Fibroblast of lung (primary cell): ENCODE results near the gene OR10G8. TPM values are rescaled to one million over a fixed set of nuclear protein-coding genes. Genes with fewer than 3 reads are reported as not detected.

ENCODE experiments used
- DNase-seq, 2 donors: peaks; one replicate each; pipeline versions ENCODE4 v3.0.0 to v3.0.0-alpha.2; 2010; ENCODE audit warnings: low read depth in 2 of 2
- H2AFZ ChIP-seq: 2 replicates; pipeline ENCODE4 v1.5.1; 2012; ENCODE audit warnings: low read length, control low read depth, inconsistent platforms
- H3K27ac ChIP-seq: 2 replicates; pipeline ENCODE4 v1.5.1; 2011; ENCODE audit warnings: low read length, control low read depth; ENCODE audit not compliant: insufficient read depth
- H3K27me3 ChIP-seq: 2 replicates; pipeline ENCODE4 v1.5.1; 2011; ENCODE audit warnings: mild to moderate bottlenecking, low read length; ENCODE audit not compliant: control insufficient read depth, insufficient read depth
- H3K36me3 ChIP-seq: 2 replicates; pipeline ENCODE4 v1.5.1; 2011; ENCODE audit warnings: low read length; ENCODE audit not compliant: control insufficient read depth, insufficient read depth
- H3K4me1 ChIP-seq: 2 replicates; pipeline ENCODE4 v1.5.1; 2011; ENCODE audit warnings: low read length; ENCODE audit not compliant: control insufficient read depth, insufficient read depth; ENCODE audit errors: extremely low read depth
- H3K4me2 ChIP-seq: 2 replicates; pipeline ENCODE4 v1.5.1; 2011; ENCODE audit warnings: low read length, control low read depth; ENCODE audit not compliant: insufficient read depth; ENCODE audit errors: extremely low read depth
- H3K4me3 ChIP-seq, 4 experiments: fragments of 200-600 bp in 1 of 4; sonication (generic) in 1 of 4; replicated peaks in 1 of 4; 2 replicates each; pipeline ENCODE4 v1.5.1; 2011 to 2016; ENCODE audit warnings: low read length in 4 of 4, low read depth in 3 of 4, mild to moderate bottlenecking in 3 of 4, control low read depth in 2 of 4, inconsistent platforms in 1 of 4, mixed read lengths in 1 of 4; ENCODE audit not compliant: insufficient read depth in 1 of 4; ENCODE audit errors: control extremely low read depth in 1 of 4
- H3K79me2 ChIP-seq: 2 replicates; pipeline ENCODE4 v1.5.1; 2012; ENCODE audit warnings: mild to moderate bottlenecking, low read length, inconsistent platforms; ENCODE audit not compliant: control insufficient read depth, insufficient read depth
- H3K9ac ChIP-seq: 2 replicates; pipeline ENCODE4 v1.5.1; 2011; ENCODE audit warnings: mild to moderate bottlenecking, low read length, control low read depth; ENCODE audit not compliant: insufficient read depth
- H3K9me3 ChIP-seq: 2 replicates; pipeline ENCODE4 v1.5.1; 2012; ENCODE audit warnings: low read depth, low read length; ENCODE audit not compliant: control insufficient read depth, insufficient read depth
- H4K20me1 ChIP-seq: 2 replicates; pipeline ENCODE4 v1.5.1; 2011; ENCODE audit warnings: low read length; ENCODE audit not compliant: control insufficient read depth, insufficient read depth; ENCODE audit errors: extremely low read depth
- EZH2 ChIP-seq: IDR thresholded peaks from 2 replicates; pipeline ENCODE4 v1.5.1; 2012; ENCODE audit warnings: low read length, control low read depth, mild to moderate bottlenecking; ENCODE audit errors: missing control alignments
- polyA minus RNA-seq: library from RNA; depleted of rRNA, polyadenylated mRNA; stranded (reverse); fragments of >200 nt; gene quantifications from 2 replicates; pipeline ENCODE4 v1.2.3, GENCODE V29; 2011; ENCODE audit warnings: low replicate concordance
- polyA plus RNA-seq, 2 donors: library from polyadenylated mRNA; depleted of rRNA in 1 of 2; stranded (reverse) in 1 of 2; unstranded in 1 of 2; fragments of >200 nt; gene quantifications; 2 replicates each; pipeline ENCODE4 v1.2.1, GENCODE V29; 2011 to 2012; ENCODE audit warnings: missing spikeins in 1 of 2
- total RNA-seq: library from RNA; depleted of rRNA; stranded (reverse); fragments of >200 nt; gene quantifications from 2 replicates; pipeline ENCODE4 v1.2.1, GENCODE V29; 2014
- TF ChIP-seq, protein P1 (sequence below), 2 donors: IDR thresholded peaks in 1 of 2; conservative IDR thresholded peaks in 1 of 2; 1 replicate in 1 of 2; 2 replicates in 1 of 2; pipeline ENCODE4 v1.5.1; 2011 to 2012; ENCODE audit warnings: low read length in 2 of 2, control low read depth in 1 of 2, inconsistent platforms in 1 of 2, low read depth in 1 of 2, mild to moderate bottlenecking in 1 of 2

OR10G8 gene, protein sequence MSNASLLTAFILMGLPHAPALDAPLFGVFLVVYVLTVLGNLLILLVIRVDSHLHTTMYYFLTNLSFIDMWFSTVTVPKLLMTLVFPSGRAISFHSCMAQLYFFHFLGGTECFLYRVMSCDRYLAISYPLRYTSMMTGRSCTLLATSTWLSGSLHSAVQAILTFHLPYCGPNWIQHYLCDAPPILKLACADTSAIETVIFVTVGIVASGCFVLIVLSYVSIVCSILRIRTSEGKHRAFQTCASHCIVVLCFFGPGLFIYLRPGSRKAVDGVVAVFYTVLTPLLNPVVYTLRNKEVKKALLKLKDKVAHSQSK
- total RNA-seq (not detected in 2 replicates), polyA plus RNA-seq (not detected in 2 replicates), polyA minus RNA-seq (not detected in 2 replicates)
- not detected in 2 replicates for polyA plus RNA-seq (2012)

DNA sequence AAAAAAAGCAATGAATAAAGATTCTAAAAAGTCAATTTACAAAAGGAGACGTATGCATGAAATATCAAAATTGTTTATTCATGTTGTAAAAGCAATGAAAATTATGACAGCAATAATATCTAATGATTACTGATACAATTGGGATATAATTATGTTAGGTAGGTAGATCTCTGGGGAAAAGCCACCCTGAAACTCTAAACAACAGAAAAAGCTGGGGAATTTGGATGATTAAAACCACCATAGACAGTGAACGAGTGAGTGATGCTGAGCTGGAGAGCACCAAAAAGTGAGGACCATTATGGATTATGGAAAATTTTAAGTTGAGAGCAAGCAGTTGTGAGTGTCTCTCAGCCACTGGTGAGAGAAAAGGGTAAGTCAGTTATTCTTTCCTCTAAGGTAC is at the start of gene OR10G8:
TSS of gene OR10G8 (plus strand) at position 301 of the 400 bp plus-strand sequence. CDS start 2,825 bp downstream, outside the sequence.
- Histone ChIP-seq H4K20me1 (no peaks in the 10 kb centered on the region), H3K36me3 (no peaks in the 10 kb centered on the region), H3K4me3 (no peak within 1 kb of the TSS), H3K79me2 (no peaks in the 10 kb centered on the region), H3K27me3 (no peaks in the 10 kb centered on the region), H3K9me3 (no peaks in the 10 kb centered on the region), H2AFZ (no peak within 1 kb of the TSS), H3K4me2 (no peak within 1 kb of the TSS), H3K9ac (no peak within 1 kb of the TSS), H3K4me1 (no peaks in the 10 kb centered on the region), H3K27ac (no peak within 1 kb of the TSS)
- DNase-seq = no peak
- TF ChIP-seq EZH2 = no peak
- TF ChIP-seq, protein P1, sequence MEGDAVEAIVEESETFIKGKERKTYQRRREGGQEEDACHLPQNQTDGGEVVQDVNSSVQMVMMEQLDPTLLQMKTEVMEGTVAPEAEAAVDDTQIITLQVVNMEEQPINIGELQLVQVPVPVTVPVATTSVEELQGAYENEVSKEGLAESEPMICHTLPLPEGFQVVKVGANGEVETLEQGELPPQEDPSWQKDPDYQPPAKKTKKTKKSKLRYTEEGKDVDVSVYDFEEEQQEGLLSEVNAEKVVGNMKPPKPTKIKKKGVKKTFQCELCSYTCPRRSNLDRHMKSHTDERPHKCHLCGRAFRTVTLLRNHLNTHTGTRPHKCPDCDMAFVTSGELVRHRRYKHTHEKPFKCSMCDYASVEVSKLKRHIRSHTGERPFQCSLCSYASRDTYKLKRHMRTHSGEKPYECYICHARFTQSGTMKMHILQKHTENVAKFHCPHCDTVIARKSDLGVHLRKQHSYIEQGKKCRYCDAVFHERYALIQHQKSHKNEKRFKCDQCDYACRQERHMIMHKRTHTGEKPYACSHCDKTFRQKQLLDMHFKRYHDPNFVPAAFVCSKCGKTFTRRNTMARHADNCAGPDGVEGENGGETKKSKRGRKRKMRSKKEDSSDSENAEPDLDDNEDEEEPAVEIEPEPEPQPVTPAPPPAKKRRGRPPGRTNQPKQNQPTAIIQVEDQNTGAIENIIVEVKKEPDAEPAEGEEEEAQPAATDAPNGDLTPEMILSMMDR (conservative IDR thresholded peaks at IDR 0.05 in 1 of 2, IDR thresholded peaks at IDR 0.05 in 1 of 2; ENCODE audit: low read depth in 1 of 2, low read length in 2 of 2) = no peak

DNA sequence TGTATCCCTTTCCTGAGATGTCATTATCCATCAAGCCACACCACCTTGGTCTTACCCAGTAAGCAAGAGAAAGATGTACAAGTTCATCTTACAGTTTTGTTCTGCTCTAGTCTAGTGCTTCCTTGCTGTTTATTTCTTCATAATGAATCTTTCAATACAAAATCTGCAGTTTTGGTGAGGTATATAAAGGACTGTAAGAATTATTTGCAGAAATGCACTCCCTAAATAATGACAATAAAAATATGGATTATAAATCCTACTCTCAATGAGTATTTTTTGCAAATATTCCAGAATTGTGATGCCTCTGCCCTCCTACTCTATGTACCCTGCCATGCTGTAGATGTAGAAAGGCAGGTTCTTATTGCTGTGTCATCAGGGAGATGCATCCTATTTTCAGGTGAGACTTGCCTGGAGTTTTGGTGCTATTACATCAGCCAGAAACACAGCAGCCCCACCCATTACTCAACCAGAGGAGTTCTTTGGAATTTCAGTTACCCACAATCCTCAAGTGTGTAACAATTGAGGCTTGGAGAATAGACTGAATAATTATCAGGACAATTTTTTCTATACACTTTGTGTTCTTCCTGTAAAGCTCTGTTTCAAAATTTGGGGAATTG is 48.8 kb upstream of the OR10G8 start, which contains the start of gene OR10S1:
TSS of gene OR10S1 (minus strand) at position 51 of the 617 bp plus-strand sequence. CDS start 117 bp downstream, outside the sequence.
- H4K20me1 ChIP-seq = no peaks in the 10 kb centered on the region
- H2AFZ ChIP-seq = no peak within 1 kb of the TSS
- H3K27me3 ChIP-seq = no peaks in the 10 kb centered on the region
- no peaks in the 10 kb centered on the region for H3K36me3 ChIP-seq
- DNase-seq = no peak
- H3K4me3 ChIP-seq = no peak within 1 kb of the TSS
- no peak within 1 kb of the TSS for H3K9ac ChIP-seq
- no peaks in the 10 kb centered on the region for H3K4me1 ChIP-seq
- H3K4me2 ChIP-seq = no peak within 1 kb of the TSS
- H3K9me3 ChIP-seq = no peaks in the 10 kb centered on the region
- TF ChIP-seq EZH2 = no peak
- TF ChIP-seq, protein P1 (conservative IDR thresholded peaks at IDR 0.05 in 1 of 2, IDR thresholded peaks at IDR 0.05 in 1 of 2; ENCODE audit: low read depth in 1 of 2, low read length in 2 of 2) = no peak
- H3K79me2 ChIP-seq = no peaks in the 10 kb centered on the region
- no peak within 1 kb of the TSS for H3K27ac ChIP-seq

DNA sequence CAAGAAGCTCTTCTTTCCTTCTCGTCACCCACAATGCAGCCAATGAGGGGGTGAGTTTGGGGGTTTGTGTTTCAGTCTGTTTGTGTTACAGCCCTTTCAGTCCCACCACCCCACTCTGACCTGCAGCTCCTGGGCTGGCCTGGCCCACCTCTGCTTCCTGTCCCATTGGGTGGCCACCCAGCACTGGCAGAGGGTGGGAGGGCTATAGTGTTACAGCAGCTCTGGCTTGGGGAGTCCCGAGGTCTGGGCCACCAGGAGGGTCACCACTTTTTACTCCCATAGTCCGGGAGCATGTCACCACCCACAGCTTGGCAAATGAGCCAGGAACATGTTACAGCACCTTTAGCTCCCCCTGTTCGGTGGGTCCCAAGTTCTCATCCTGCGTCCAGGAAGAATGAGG is 47.3 kb upstream of the OR10G8 start:
- H4K20me1 ChIP-seq = no peaks in the 10 kb centered on the region
- no peaks in the 10 kb centered on the region for H3K27me3 ChIP-seq
- no peaks in the 10 kb centered on the region for H3K9me3 ChIP-seq
- H3K9ac ChIP-seq = no peak overlapping the region
- no peak overlapping the region for H3K27ac ChIP-seq
- H3K4me2 ChIP-seq = no peak overlapping the region
- no peaks in the 10 kb centered on the region for H3K36me3 ChIP-seq
- H3K79me2 ChIP-seq = no peaks in the 10 kb centered on the region
- no peaks in the 10 kb centered on the region for H3K4me1 ChIP-seq
- TF ChIP-seq, protein P1 (conservative IDR thresholded peaks at IDR 0.05 in 1 of 2, IDR thresholded peaks at IDR 0.05 in 1 of 2; ENCODE audit: low read depth in 1 of 2, low read length in 2 of 2) = no peak
- no peak for TF ChIP-seq EZH2
- H3K4me3 ChIP-seq = no peak overlapping the region
- DNase-seq = no peak
- H2AFZ ChIP-seq = no peak overlapping the region
